Gastrocnemius medialis (tissue), 4 donors: Measurements from ENCODE around the gene CLSTN2. TPM values are rescaled to one million over a fixed set of nuclear protein-coding genes. Genes with fewer than 3 reads are reported as not detected.

Experiments used
- ATAC-seq, 2 donors: fragments of 150-250 bp; one replicate each; pipeline ENCODE4 v1.9.1; 2016
- DNase-seq, 2 donors: peaks; one replicate each; pipeline ENCODE4 v3.0.0-alpha.2; 2019
- H3K27ac ChIP-seq, 4 donors: fragments of 200-600 bp; sonication (generic); 1 replicate in 1 of 4; 2 replicates in 3 of 4; pipeline ENCODE4 v1.5.1; 2016 to 2018; ENCODE audit warnings: mild to moderate bottlenecking in 2 of 4, moderate library complexity in 1 of 4
- H3K27me3 ChIP-seq, 3 donors: fragments of 200-600 bp; sonication (generic) in 2 of 3; 1 replicate in 1 of 3; 2 replicates in 2 of 3; pipeline versions ENCODE4 v1.5.1 to v1.6.0; 2016 to 2019; ENCODE audit warnings: mild to moderate bottlenecking in 1 of 3, moderate library complexity in 1 of 3
- H3K36me3 ChIP-seq, 2 donors: fragments of 200-600 bp; sonication (generic) in 1 of 2; one replicate each; pipeline ENCODE4 v1.5.1; 2017 to 2018
- H3K4me1 ChIP-seq, 2 donors: fragments of 200-600 bp; sonication (generic) in 1 of 2; one replicate each; pipeline ENCODE4 v1.5.1; 2016 to 2017; ENCODE audit warnings: mild to moderate bottlenecking in 2 of 2
- H3K4me3 ChIP-seq, 4 donors: fragments of 200-600 bp; sonication (generic) in 3 of 4; 1 replicate in 1 of 4; 2 replicates in 3 of 4; pipeline ENCODE4 v1.5.1; 2016 to 2019; ENCODE audit warnings: mild to moderate bottlenecking in 2 of 4
- H3K9me3 ChIP-seq, 3 donors: fragments of 200-600 bp; sonication (generic) in 2 of 3; 1 replicate in 1 of 3; 2 replicates in 2 of 3; pipeline ENCODE4 v1.5.1; 2016 to 2019
- CTCF ChIP-seq, 5 experiments: fragments of 450-650 bp in 3 of 5; fragments of 200-600 bp in 2 of 5; sonication (generic) in 2 of 5; IDR thresholded peaks in 4 of 5; conservative IDR thresholded peaks in 1 of 5; 1 replicate in 4 of 5; 2 replicates in 1 of 5; pipeline ENCODE4 v1.5.1; 2016 to 2019; ENCODE audit warnings: antibody characterized with exemption in 5 of 5, mild to moderate bottlenecking in 3 of 5, moderate library complexity in 3 of 5
- POLR2A ChIP-seq, 2 donors: fragments of 450-650 bp; IDR thresholded peaks; one replicate each; pipeline ENCODE4 v1.6.1; 2017; ENCODE audit warnings: antibody characterized with exemption in 2 of 2, mild to moderate bottlenecking in 2 of 2, moderate library complexity in 2 of 2
- in situ Hi-C, 4 donors: fragments of 200-750 bp; cut with MboI; loops; one replicate each; pipeline versions ENCODE4 v1.15.0 to v1.8.0; 2017; ENCODE audit warnings: low sequenced_read_pairs in 4 of 4
- intact Hi-C: fragments of 100-400 bp; cut with DNase I; formaldehyde crosslinking; loops from one replicate; pipeline ENCODE4 v1.15.1; 2023; ENCODE audit warnings: low total_unique reads
- total RNA-seq, 4 donors: library from RNA; depleted of rRNA; stranded (reverse); fragments of >200 nt; gene quantifications; one replicate each; pipeline versions ENCODE4 v1.1.0 to v1.2.3, GENCODE V29; 2016

The CLSTN2 gene
- total RNA-seq, 4 donors from 2014 or later: 1.1 to 4.9 (median 4.0) TPM

DNA sequence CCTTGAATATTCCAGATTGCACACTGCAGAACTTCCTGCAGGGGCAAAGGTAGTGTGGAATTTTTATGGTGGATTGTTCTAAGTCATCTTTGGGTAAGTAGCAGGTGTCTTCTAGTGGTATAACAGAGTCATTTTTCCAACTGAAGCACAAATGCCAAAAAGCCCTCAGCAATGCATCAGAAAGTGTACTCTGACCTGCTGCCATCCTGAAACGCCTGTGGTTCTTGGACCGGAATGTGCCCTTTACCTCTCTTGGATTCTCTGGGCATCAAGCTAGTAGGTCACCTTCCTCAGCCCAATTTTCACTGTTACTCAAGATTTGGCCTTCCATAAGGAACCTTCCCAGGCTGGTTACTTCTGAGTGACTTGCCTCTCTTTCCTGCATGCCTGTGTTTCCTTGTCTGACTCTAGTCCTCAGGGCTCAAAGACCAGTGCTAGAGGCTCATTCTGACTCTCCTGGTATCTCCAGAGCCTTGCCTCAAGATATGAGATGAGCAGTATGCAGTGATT lies 4.8 kb downstream of the CLSTN2 start:
- TF ChIP-seq CTCF (IDR thresholded peaks at IDR 0.05 in 4 of 5, conservative IDR thresholded peaks at IDR 0.05 in 1 of 5) (no peak), POLR2A (IDR thresholded peaks at IDR 0.05) (no peak)
- ATAC-seq (no peak), DNase-seq (no peak)
- H3K27ac ChIP-seq: no peak overlapping the region
- intact Hi-C loops (loop anchor here (5.0 to 10.0 kb wide), 3 partner anchors 155 to 923 kb away; no protein-coding TSS in a partner anchor), in situ Hi-C loops (loop anchor here (10.0 to 25.0 kb wide), 4 partner anchors 515 to 925 kb away; no protein-coding TSS in a partner anchor)
- H3K9me3 ChIP-seq: no peaks in the 10 kb centered on the region
- H3K4me1 ChIP-seq: peaks cover 0 to 5% of the 10 kb centered on the region in 2 donors
- no peak overlapping the region for H3K4me3 ChIP-seq
- no peaks in the 10 kb centered on the region for H3K36me3 ChIP-seq
- H3K27me3 ChIP-seq: peaks cover 0 to 9% (median 0%) of the 10 kb centered on the region in 3 donors

DNA sequence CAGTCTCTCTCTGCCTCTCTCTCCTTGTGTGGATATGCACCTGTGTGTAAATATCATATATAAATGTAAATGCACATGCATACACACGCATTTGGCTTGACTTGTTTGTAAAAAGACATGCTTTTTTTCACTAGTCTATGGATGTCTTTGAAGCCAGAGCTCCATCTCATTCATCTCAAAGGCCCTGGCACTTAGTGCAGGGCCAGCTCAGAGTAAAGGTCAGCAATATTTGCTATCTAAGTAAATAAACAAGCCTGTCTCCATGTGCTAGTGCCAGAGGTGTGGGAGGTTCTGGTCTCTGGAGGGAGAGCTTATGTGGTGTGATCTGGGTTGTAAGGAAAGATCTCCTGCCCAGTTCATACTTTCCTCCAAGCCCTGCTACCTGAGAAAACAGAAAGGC lies 5.6 kb downstream of the CLSTN2 start:
- ATAC-seq: no peak
- Histone ChIP-seq H3K9me3 (no peaks in the 10 kb centered on the region), H3K27me3 (peaks cover 0 to 9% (median 0%) of the 10 kb centered on the region in 3 donors), H3K4me3 (no peak overlapping the region), H3K36me3 (no peaks in the 10 kb centered on the region), H3K4me1 (peaks cover 0 to 5% of the 10 kb centered on the region in 2 donors), H3K27ac (no peak overlapping the region)
- in situ Hi-C loops: loop anchor here in 3 of 4 donors (25.0 kb wide), 1 partner anchor 922 kb away; no protein-coding TSS in a partner anchor
- no peak for TF ChIP-seq CTCF (IDR thresholded peaks at IDR 0.05 in 4 of 5, conservative IDR thresholded peaks at IDR 0.05 in 1 of 5)
- no peak for TF ChIP-seq POLR2A (IDR thresholded peaks at IDR 0.05)
- intact Hi-C loops: no loop called here
- no peak for DNase-seq

- Histone ChIP-seq H3K4me3 (no peak overlapping the region), H3K36me3 (no peaks in the 10 kb centered on the region), H3K27ac (no peak overlapping the region), H3K9me3 (no peaks in the 10 kb centered on the region), H3K4me1 (peaks cover 0 to 5% of the 10 kb centered on the region in 2 donors), H3K27me3 (peaks cover 0 to 6% (median 0%) of the 10 kb centered on the region in 3 donors)
- intact Hi-C loops (no loop called here), in situ Hi-C loops (loop anchor here in 3 of 4 donors (25.0 kb wide), 1 partner anchor 921 kb away; no protein-coding TSS in a partner anchor)
- no peak for ATAC-seq
- no peak for DNase-seq
- no peak for TF ChIP-seq POLR2A (IDR thresholded peaks at IDR 0.05)
- no peak for TF ChIP-seq CTCF (IDR thresholded peaks at IDR 0.05 in 4 of 5, conservative IDR thresholded peaks at IDR 0.05 in 1 of 5)
These were observed 6.6 kb downstream of the CLSTN2 start for GRCh38 chr3:139941580-139941979.

- no peaks in the 10 kb centered on the region for H3K9me3 ChIP-seq
- TF ChIP-seq POLR2A (IDR thresholded peaks at IDR 0.05) (no peak), CTCF (IDR thresholded peaks at IDR 0.05 in 4 of 5, conservative IDR thresholded peaks at IDR 0.05 in 1 of 5) (no peak)
- intact Hi-C loops (no loop called here), in situ Hi-C loops (loop anchor here in 3 of 4 donors (25.0 kb wide), 1 partner anchor 918 kb away; no protein-coding TSS in a partner anchor)
- ATAC-seq (no peak), DNase-seq (no peak)
- H3K36me3 ChIP-seq: no peaks in the 10 kb centered on the region
- peaks cover 0 to 5% of the 10 kb centered on the region in 2 donors for H3K4me1 ChIP-seq
- no peak overlapping the region for H3K4me3 ChIP-seq
- no peaks in the 10 kb centered on the region for H3K27me3 ChIP-seq
- no peak overlapping the region for H3K27ac ChIP-seq
These were observed 9.4 kb downstream of the CLSTN2 start for GRCh38 chr3:139944256-139944910.
